AG09319 (cell line): ENCODE measurements around the gene HOXB9.
A peak's percentile ranks its signal among the peaks of the same experiment; 100 is the strongest.

Experiments
- DNase-seq: peaks from one replicate; pipeline ENCODE4 v3.0.0-alpha.2; 2010; ENCODE audit warnings: low read depth; ENCODE audit errors: extremely low read depth
- CTCF ChIP-seq: IDR thresholded peaks from 2 replicates; pipeline ENCODE4 v1.5.1; 2011; ENCODE audit warnings: low read depth, mild to moderate bottlenecking, inconsistent platforms, low read length, moderate library complexity

The HOXB9 gene

GRCh38 chr17:48595278-48595999, 30.7 kb downstream of the HOXB9 start:
- TF ChIP-seq CTCF, result no peak
- no peak for DNase-seq

DNA sequence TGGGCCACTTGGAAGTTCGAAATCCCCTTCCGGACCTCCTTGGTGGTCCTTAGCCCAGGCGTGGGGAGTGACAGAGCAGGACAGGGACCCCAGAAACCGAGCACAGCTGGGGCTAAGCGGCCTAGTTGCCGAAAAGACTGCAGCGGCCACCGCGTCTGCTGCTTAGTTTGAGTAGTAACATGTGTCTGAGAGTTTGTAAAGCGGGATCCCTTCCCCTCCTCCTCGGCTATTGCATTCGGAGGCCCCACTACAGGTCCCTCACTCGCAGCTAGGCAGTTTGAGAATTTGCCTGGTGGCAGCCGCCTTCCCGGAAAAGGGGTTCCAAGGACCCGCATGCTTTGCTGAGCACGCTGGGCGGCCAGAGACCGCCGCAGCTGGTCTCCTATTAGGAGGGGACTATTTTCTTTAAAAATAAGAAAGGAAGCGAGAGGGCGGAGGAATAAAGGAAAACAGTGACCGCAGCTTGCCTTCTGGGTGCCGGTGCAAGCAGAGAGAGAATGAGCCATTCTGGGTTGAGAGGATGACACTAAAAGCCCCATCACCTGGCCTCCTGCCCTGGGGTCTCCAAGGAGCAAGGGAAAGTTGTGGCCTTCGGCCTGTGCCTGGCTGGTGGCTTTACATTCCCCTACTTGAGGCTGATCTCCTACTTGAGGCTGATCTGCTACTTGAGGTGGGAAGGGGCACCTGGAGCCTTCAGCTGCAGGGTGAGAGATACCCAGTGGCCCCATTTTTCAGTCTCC, 31.4 kb downstream of the HOXB9 start:
- no peak for TF ChIP-seq CTCF
- no peak for DNase-seq

DNA sequence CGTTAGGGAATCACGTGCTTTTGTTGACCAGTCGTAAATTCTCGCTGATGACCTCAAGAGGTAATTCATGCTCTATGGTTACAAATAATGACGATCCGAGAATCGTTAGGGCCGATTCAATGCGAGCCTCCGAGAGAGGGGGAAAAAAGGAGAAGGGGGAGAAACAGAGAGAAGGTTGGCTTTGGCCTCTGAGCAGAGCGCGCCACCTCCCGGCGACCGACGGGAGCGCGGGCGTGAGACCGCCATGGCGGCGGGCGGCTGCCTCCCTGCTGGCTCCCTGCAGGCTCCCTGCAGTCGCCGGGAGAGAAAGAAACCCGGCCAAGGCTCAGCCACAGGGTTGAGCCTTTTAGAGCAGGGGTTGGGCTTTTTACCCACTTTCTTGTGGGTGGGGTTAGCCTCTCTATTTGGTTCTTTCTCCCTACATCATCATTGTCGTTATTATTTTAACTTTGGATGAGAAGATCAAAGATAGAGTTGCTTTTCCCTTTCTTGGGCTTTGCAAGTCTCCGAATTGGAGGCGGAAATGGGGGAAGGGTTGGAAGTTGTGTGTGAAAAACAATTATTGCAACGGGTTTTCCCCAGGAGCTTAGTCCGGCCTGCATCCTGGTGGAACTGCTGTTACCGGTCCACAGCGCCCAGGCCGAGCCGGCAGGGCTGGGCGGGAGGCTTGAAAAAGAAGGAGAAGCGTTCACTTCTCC, 32.2 kb downstream of the HOXB9 start:
- DNase-seq, result peak; percentile 12

DNA sequence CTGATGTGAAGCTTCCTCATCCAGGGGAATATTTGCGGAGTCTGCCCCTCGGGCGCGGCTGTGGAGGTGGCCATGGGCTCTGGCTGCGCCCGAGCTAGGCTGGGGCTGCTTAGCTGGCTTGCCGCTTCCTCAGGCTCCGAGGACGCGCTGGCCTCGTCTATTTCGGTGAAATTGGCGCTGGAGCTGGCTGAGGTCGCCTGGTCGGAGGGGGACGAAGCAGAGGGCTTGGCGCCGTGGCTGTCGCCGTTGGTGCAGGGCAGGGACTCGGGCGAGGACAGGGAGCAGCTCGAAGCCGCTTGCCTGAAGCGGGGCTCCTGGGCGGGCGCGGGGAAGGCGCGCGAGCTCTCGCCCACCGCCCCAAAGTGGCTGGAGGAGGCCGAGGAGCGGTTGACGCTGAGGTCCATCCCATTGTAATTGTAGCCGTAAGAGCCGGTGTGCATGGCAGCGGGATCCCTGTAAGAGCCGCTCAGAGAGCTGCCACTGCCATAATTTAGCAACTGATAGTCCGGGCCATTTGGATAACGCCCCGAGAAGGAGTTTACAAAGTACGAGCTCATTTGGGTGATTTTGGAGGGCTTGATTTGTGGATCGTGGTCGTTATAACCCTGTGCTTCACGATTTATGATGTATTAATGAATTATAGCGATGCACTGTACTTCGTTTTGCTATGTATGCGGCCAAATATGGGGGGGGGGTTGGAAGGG, 32.9 kb downstream of the HOXB9 start, which contains the start of gene HOXB5:
Gene HOXB5, minus strand, starts transcription at position 654 of the 704 bp plus-strand sequence. Its CDS starts 97 bp downstream, at position 557.
- no peak for DNase-seq
- TF ChIP-seq CTCF, result no peak

More for the DNA sequence above, 32.2 kb downstream of the HOXB9 start:
- TF ChIP-seq CTCF, result peak; percentile 82

DNA sequence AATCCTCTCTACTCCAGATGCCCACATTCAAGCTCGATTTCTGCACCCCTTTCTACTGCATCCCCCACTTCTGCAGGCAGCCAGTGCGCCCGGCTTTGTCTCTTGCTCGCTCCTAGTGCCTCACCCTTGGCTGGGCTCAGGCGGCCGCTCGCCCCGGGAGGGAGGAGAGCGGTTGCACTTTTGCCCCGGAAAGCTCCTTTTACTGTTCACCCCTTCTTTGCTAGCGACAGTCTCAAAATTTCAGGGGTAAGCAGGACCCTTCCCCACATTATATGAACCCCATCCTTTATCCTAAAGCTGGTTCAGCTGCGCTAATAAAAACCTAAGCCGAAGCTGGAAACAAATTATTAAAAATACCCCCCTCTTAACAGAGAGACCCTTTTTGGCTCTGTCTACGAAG, 33.6 kb downstream of the HOXB9 start:
- TF ChIP-seq CTCF, result no peak
- DNase-seq, result no peak

- TF ChIP-seq CTCF, result no peak
- no peak for DNase-seq
Observed at GRCh38 chr17:48592057-48592514, 34.1 kb downstream of the HOXB9 start.
